ENCODE measurements around the gene GYS1.

Gene GYS1

GRCh38 chr19:49017666-49018351 lies 24.7 kb upstream of the GYS1 start:
- DNase-seq, result peak; percentile 89

- DNase-seq, result no peak
Measured at GRCh38 chr19:49017041-49017665, 24.0 kb upstream of the GYS1 start, which contains the start of gene LHB. Gene LHB (minus strand): TSS chr19:49017091. CDS start chr19:49017081, 10 bp downstream.

GRCh38 chr19:49016067-49016839 lies 23.1 kb upstream of the GYS1 start:
- DNase-seq, result peak; percentile 14

GRCh38 chr19:49014870-49015255 lies 21.8 kb upstream of the GYS1 start:
- peak; percentile 48 for DNase-seq

GRCh38 chr19:49014123-49014869 lies 21.2 kb upstream of the GYS1 start:
- peak; percentile 61 for DNase-seq

GRCh38 chr19:49011194-49011593 lies 18.1 kb upstream of the GYS1 start:
- DNase-seq, result no peak

GRCh38 chr19:49010453-49010852 lies 17.3 kb upstream of the GYS1 start:
- no peak for DNase-seq

- no peak for DNase-seq
Measured at GRCh38 chr19:49009828-49010227, 16.7 kb upstream of the GYS1 start.

GRCh38 chr19:49006905-49007304 lies 13.8 kb upstream of the GYS1 start:
- DNase-seq, result no peak

- no peak for DNase-seq
Measured at GRCh38 chr19:49004964-49005614, 12.0 kb upstream of the GYS1 start.

GRCh38 chr19:49004133-49004532 lies 11.0 kb upstream of the GYS1 start:
- no peak for DNase-seq

- peak; percentile 92 for DNase-seq
Measured at GRCh38 chr19:48999481-49000325, 6.6 kb upstream of the GYS1 start.

GRCh38 chr19:48997972-48998371 lies 4.9 kb upstream of the GYS1 start:
- DNase-seq, result peak; percentile 92

GRCh38 chr19:48994035-48994386 lies 902 bp upstream of the GYS1 start:
- DNase-seq, result no peak

- DNase-seq, result no peak
Measured at GRCh38 chr19:48992581-48993174, 431 bp downstream of the GYS1 start.

- peak; percentile 88 for DNase-seq
Measured at GRCh38 chr19:48991873-48992580, 1.1 kb downstream of the GYS1 start.

GRCh38 chr19:48991011-48991609 lies 2.0 kb downstream of the GYS1 start:
- no peak for DNase-seq

- no peak for DNase-seq
Measured at GRCh38 chr19:48990400-48990799, 2.7 kb downstream of the GYS1 start.

GRCh38 chr19:48989701-48990291 lies 3.3 kb downstream of the GYS1 start:
- peak; percentile 80 for DNase-seq

- no peak for DNase-seq
Measured at GRCh38 chr19:48988860-48989259, 4.2 kb downstream of the GYS1 start.
